ENCODE measurements around the gene SLC13A3.

The SLC13A3 gene

DNA sequence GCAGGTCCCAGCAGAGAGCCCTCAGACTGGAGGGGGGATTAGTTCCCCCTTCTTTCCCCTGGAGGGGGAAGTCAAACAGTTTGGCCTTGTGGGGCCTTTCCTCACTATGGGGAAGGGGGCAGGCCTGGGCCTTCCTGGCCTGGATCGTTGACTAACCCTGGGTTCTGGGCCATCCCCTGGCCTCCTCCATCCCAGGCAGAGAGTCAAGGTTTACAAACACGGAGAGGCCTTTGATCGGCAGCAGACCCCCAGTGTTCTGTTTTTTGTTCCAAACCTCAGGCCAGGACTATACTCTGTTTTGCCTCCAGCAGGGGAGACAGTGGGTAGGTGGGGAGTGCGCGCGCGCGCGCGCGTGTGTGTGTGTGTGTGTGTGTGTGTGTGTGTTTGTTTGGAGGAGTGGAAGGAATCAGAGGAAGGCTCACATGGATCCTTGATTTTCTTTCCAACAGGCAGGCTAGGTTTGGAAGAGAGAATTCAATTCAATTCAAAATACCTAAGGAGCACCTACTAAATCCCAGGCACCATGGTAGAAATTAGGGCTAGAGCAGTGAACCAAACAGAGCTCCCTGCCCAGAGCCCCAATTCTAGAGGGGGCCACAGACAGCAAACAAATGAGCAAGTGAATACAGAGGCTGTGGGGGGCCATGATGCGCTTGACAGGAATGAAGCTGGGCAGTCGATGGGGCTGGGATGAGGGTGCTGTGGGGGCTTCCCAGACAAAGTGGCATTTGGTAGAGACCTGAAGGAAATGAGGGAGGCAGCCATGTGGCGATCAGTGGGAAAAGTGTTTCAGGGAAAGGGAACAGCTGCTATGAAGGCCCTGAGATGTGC lies 23.2 kb upstream of the SLC13A3 start:
- no peak for TF ChIP-seq JUND (IDR thresholded peaks at IDR 0.05; ENCODE audit: low read depth)
- DNase-seq (ENCODE audit: low read depth in 1 of 2, low spot score in 1 of 2), result no peak
- in situ Hi-C loops (cut with HindIII; ENCODE audit: low pct_unique_long_range_greater_than_20kb, low sequenced_read_pairs), result no loop called here

DNA sequence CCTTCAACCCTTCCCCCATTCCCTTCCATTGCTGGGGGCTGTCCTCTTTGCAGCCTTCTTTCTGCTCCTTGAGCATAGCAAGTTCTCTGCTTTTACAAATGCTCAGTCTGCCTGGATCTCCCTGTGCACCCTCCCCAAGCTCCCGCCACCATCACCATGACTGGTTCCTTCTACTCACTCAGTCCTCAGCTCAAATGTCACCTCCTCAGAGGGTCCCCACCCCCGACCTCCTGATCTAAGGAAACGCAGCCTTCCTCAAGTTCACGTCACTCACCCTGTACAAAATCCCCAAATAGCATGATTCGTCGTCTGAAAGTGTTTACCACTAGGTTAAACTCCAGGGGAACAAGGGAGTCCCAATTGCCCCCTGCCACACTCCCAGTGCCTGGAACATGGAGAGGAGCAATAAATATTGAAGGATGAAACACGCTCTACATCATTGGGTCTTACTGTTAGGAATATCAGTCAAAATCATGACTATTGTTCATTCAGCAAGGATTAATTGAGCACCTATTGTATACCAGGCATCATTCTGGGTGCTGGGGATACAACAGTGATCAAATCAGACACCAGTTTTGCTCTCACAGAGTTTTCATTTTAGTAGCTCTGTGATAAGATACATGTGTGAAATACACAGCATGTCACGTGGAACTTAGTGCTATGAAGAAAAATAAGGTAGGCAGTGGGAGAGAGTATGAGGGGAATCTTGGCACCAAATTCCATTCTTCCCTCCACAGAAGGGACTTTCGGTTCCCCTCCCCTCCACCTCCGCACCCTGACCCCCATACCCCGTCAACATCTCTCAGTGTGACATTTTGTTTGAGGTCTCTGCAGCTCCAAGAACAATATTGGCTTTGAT lies 22.4 kb upstream of the SLC13A3 start:
- no peak for DNase-seq (ENCODE audit: low read depth in 1 of 2, low spot score in 1 of 2)
- TF ChIP-seq JUND (IDR thresholded peaks at IDR 0.05; ENCODE audit: low read depth), result no peak
- in situ Hi-C loops (cut with HindIII; ENCODE audit: low pct_unique_long_range_greater_than_20kb, low sequenced_read_pairs), result no loop called here

DNA sequence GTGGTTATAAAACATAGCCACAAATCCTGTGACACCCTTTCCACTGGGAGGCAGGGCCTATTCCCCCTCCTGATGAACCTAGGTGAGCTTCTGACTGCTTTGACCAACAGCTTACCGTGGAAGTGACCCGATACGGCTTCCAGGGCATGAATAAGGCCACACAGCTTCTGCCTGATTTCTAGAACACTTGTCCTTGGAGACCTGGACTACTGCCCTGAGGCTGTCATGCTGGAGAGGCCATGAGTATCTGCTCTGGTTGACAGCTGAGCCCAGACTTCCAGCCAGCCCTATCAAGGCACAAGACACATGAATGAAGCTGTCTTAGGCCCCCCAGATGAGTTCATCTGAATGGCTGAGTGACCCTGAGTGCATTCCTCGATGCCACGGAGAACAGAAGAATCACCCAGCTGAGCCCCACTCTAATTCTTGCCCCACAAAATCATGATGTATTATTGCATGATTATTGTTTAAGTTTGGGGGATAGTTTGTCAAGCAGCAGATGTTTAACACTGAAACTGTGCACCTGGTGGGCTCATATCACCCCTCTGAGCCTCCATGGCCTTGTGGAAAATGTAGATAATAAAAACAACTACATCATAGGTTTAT lies 21.4 kb upstream of the SLC13A3 start:
- in situ Hi-C loops (cut with HindIII; ENCODE audit: low pct_unique_long_range_greater_than_20kb, low sequenced_read_pairs), result no loop called here
- no peak for DNase-seq (ENCODE audit: low read depth in 1 of 2, low spot score in 1 of 2)
- no peak for TF ChIP-seq JUND (IDR thresholded peaks at IDR 0.05; ENCODE audit: low read depth)

DNA sequence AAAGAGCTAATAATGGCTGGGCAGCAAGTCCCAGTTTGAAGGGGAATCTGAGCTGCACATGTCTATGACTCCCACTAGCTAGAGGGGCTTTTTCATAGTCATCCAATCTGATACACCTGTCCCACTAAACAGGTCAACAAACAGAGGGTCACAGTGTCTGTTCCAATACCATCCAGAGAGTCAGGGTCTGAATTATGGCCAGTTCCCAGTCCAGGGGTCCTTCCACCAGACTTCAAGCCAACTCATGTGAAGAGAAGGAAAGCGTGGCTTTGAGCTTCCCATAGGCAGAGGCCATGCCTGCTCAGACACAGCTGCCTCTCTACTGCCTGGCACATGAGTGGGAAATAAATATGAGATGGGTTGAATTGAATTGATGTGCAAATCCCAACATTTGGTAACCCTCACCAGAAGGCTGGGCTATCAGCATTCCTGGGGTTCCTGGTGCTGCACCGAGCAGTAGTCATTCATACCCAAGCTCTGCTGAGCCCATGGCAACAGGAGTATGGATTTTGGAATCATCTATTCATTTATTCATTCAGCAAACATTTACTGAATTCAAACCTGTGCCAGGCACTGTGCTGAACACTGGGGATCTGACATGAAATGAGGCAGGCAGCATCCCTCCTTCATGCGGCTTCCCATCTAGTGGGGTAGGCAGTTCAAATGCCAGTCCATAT lies 20.7 kb upstream of the SLC13A3 start:
- TF ChIP-seq JUND (IDR thresholded peaks at IDR 0.05; ENCODE audit: low read depth), result no peak
- in situ Hi-C loops (cut with HindIII; ENCODE audit: low pct_unique_long_range_greater_than_20kb, low sequenced_read_pairs), result no loop called here
- no peak for DNase-seq (ENCODE audit: low read depth in 1 of 2, low spot score in 1 of 2)

DNA sequence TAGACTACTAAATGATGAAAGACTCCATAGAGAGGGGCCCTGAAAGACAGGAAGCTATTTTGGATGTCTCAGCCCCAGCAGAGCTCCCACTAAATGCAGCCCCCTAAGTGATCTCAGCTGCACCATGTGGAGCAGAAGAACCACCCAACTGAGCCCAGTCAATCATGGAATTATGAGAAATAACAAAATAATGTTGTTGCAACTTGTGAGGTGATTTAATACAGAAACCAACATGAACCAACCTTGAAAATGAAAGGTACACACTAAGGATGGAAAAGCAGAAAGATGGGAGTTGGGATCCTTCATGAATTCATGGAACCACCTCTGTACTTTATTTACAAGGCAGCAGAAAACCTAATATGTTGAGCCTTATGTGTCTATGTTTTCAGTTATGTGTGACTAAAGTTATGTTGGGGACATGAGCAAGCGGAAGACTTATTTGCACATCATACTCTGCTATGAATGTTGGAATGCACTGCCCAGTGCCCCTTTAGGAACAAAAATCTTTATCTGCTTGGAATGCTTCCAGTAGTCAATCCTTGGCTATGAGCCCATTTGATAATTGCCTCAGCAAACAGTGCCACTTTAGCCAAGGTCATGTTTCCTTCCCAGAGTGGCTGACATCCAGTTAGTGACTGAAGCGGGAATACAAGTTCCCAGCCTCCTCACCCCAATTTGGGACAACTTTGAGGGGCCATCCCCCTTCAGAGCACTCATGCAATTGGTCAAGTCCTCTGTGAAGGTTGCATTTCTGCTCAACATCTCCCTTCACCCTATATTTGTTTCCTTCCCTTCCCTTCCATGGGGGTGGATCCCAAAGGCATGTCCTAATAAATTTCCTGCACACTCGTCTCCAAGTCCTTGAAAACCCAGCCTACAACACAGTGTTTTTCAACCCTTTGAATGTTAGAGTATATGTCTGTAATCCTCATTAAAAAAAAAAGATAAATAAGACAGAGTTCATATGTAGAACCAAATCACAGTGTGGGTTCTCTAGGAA lies 19.6 kb upstream of the SLC13A3 start:
- in situ Hi-C loops (cut with HindIII; ENCODE audit: low pct_unique_long_range_greater_than_20kb, low sequenced_read_pairs), result no loop called here
- TF ChIP-seq JUND (IDR thresholded peaks at IDR 0.05; ENCODE audit: low read depth), result no peak
- no peak for DNase-seq (ENCODE audit: low read depth in 1 of 2, low spot score in 1 of 2)

DNA sequence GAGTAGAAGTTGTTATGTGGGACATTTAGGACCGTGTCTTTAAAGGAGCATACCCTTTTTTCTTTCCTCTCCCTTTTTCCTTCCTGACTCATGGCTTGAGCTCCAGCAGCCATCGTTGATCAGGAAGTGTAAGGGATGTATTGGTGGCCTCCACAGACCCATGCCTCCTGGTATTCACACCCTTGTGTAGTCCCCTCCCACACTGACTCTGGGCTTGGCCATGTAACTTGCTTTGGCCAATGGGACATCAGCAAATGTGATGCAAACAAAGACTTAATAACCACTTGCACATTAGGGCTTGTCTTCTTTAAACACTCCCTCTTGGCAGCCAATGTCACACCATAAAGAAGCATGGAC lies 18.9 kb upstream of the SLC13A3 start:
- in situ Hi-C loops (cut with HindIII; ENCODE audit: low pct_unique_long_range_greater_than_20kb, low sequenced_read_pairs), result no loop called here
- DNase-seq (ENCODE audit: low read depth in 1 of 2, low spot score in 1 of 2), result no peak
- TF ChIP-seq JUND (IDR thresholded peaks at IDR 0.05; ENCODE audit: low read depth), result no peak

DNA sequence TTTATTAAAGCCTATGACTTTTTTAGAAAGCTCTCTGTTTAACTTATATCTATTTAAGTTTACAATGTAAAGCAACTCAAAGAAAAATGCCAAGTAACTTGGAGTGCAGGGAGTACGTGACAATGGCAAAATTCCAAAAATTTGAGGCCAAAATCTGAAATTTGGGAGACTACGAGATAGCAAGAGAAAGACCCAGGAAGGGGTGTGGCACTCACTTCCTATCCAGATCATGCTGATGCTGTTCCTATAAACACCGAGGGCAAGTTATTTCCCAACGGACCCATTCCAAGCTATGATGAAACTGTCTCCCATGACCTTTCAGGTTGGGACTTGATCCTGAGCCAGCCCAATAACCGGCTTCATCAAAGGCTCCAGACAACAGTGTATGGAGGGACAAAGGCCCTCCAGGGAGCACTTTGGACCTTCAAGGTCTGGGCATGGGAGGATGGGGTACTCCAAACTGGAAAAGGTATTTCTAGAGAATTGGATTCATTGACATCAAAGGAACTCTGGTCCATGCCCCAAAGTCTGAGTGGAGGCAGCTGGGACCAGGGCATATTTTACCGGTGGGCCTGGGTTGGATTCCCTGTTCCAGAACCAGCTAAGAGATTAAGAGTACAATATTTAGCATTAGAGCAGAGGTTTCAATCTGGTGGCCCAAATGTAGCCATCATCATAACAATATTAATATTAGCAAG lies 15.7 kb upstream of the SLC13A3 start:
- in situ Hi-C loops (cut with HindIII; ENCODE audit: low pct_unique_long_range_greater_than_20kb, low sequenced_read_pairs), result no loop called here
- DNase-seq (ENCODE audit: low read depth in 1 of 2, low spot score in 1 of 2), result no peak
- TF ChIP-seq JUND (IDR thresholded peaks at IDR 0.05; ENCODE audit: low read depth), result no peak

DNA sequence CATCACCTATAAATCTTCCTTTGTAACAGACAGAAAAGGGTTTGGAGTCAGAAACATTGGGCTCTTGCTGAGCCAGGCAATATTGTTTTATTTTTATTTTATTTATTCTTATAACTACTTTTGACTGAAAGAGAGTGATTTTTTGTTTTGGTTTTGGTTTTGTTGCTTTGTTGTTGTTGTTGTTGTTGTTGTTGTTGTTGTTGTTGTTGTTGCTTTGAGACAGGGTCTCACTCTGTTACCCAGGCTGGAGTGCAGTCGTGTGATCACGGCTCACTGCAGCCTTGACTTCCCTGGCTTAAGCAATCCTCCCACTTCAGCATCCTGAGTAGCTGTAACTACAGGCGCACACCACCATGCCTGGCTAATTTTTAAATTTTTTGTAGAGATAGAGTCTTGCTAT lies 15.0 kb upstream of the SLC13A3 start:
- no peak for DNase-seq (ENCODE audit: low read depth in 1 of 2, low spot score in 1 of 2)
- TF ChIP-seq JUND (IDR thresholded peaks at IDR 0.05; ENCODE audit: low read depth), result no peak
- in situ Hi-C loops (cut with HindIII; ENCODE audit: low pct_unique_long_range_greater_than_20kb, low sequenced_read_pairs), result no loop called here

DNA sequence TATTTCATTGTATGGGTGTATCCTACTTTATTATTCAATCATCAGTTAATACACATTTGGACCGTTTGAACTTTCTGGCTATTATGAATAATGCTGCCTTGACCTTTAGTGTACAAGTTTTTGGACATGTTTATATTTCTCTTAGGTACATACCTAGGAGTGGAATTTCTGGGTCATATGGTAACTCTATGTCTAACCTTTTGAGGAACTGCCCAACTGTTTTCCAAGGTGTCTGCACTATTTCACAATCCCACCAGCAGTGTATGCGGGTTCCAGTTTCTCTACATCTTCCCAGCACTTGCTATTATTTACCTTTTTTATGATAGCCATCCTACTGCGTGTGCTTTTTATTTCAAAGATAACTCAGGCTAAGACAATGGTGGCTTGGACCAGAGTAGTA lies 14.3 kb upstream of the SLC13A3 start:
- no peak for TF ChIP-seq JUND (IDR thresholded peaks at IDR 0.05; ENCODE audit: low read depth)
- in situ Hi-C loops (cut with HindIII; ENCODE audit: low pct_unique_long_range_greater_than_20kb, low sequenced_read_pairs), result no loop called here
- no peak for DNase-seq (ENCODE audit: low read depth in 1 of 2, low spot score in 1 of 2)

DNA sequence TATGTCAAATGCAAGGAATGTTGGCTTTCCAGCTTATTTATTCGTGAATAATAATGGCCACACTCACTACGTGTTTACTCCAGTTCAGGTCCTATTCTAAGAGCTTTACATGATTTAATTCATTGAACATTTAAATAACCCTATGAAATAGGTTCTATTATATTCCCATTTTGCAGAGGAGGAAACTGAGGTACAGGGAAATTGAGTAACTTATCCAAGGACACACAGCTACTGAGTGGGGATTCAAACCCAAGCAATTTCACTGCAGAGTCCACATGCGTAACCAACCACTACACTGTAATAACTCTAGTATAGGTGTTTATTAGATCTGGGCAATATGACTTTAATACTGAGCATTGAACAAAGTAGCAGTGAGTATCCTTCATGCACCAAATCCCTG lies 12.3 kb upstream of the SLC13A3 start:
- in situ Hi-C loops (cut with HindIII; ENCODE audit: low pct_unique_long_range_greater_than_20kb, low sequenced_read_pairs), result no loop called here
- TF ChIP-seq JUND (IDR thresholded peaks at IDR 0.05; ENCODE audit: low read depth), result no peak
- DNase-seq (ENCODE audit: low read depth in 1 of 2, low spot score in 1 of 2), result no peak

DNA sequence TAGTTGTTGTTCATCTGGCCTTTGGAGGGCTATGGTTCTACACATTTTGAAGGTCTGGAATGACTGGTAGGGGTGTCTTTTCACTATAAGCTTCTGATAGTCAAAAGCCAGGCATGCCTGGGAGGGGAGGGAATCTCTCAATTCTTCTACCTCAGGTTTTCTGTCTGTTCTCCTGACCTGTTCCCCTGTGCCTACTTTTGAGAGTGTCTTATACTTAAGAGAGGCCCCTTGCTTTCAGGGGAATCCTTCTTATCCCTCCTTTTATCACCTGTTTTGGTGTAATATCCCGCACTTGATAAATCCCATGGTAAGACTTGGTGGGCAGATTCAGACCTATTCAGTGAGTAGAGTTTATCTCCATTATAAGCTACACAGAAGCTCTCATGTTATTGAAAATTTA lies 10.4 kb upstream of the SLC13A3 start:
- no peak for TF ChIP-seq JUND (IDR thresholded peaks at IDR 0.05; ENCODE audit: low read depth)

More for the DNA sequence above, 10.4 kb upstream of the SLC13A3 start:
- in situ Hi-C loops (cut with HindIII; ENCODE audit: low pct_unique_long_range_greater_than_20kb, low sequenced_read_pairs), result no loop called here
- no peak for DNase-seq (ENCODE audit: low read depth in 1 of 2, low spot score in 1 of 2)
